ENCODE results near the gene ANAPC13.

The ANAPC13 gene

DNA sequence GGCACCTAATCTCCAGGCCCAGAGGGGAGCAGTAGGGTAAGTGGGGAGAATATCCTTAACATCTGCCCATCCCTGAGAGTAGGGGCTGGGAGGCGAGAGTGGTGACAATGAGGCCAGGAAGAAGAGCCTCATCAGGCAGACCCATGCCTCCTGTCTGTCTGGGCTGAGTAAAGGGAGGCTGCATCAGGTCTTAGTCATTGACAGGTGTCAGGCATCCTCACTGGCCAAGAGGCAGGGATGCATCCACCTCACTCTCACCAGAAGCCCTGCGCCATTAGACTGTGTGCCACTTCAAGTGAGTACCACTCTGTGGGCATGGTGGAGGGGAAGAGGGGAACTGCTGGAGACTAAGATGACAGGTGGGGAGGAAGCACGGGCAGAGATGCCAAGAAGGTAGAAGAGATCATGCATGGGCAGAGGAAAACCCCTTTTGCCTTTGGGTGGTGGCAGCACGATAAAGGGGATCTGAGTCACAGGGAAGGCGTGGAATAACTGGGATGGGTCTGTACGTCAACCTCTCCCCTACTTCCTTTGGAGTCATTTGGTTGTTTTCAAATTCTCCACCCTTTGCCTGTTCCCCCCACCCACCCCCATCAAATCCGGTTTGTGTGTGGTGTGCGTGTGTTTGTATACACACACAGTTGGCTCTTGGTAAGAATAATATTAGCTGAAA is 14.1 kb downstream of the ANAPC13 start:
- Histone ChIP-seq H3K27ac (ENCODE audit: low read length) (no peak overlapping the region), H3K9ac (ENCODE audit: low read length in 2 of 2) (no peak overlapping the region), H3K9me3 (ENCODE audit: control insufficient read depth in 2 of 2, low read length in 2 of 2) (no peaks in the 10 kb centered on the region), H3K27me3 (ENCODE audit: control insufficient read depth in 1 of 2, insufficient read depth in 2 of 2, low read length in 2 of 2) (no peaks in the 10 kb centered on the region), H3K4me3 (ENCODE audit: low read length in 2 of 2) (no peak overlapping the region), H3K4me1 (ENCODE audit: control insufficient read depth, insufficient read depth, low read length) (peaks cover 4% of the 10 kb centered on the region), H3K36me3 (ENCODE audit: control insufficient read depth in 2 of 2, insufficient read depth in 2 of 2, low read length in 2 of 2) (peaks cover 0 to 2% of the 10 kb centered on the region in 2 donors)

DNA sequence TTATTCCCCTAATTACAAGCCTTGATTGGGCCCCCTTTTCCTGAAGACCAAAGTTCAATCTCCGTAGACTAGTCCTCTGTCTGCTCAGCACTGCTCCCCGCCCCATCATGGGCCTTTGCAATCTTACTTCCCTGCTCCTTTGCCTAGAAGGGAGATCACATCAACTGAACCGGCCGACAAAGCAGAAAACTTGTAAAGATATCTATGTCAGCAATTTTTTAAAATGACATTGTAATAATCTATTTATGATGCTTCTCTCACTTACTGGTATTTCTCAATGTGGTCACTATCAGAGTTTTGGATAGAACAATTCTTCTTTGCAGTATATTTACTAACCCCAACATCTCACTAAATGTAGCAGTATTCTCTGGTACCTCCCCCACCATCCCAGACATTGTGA is 17.3 kb downstream of the ANAPC13 start:
- Histone ChIP-seq H3K27ac (ENCODE audit: low read length) (no peak overlapping the region), H3K27me3 (ENCODE audit: control insufficient read depth in 1 of 2, insufficient read depth in 2 of 2, low read length in 2 of 2) (no peaks in the 10 kb centered on the region), H3K4me3 (ENCODE audit: low read length in 2 of 2) (no peak overlapping the region), H3K9ac (ENCODE audit: low read length in 2 of 2) (no peak overlapping the region), H3K4me1 (ENCODE audit: control insufficient read depth, insufficient read depth, low read length) (peaks cover 20% of the 10 kb centered on the region), H3K9me3 (ENCODE audit: control insufficient read depth in 2 of 2, low read length in 2 of 2) (no peaks in the 10 kb centered on the region), H3K36me3 (ENCODE audit: control insufficient read depth in 2 of 2, insufficient read depth in 2 of 2, low read length in 2 of 2) (peaks cover 0 to 2% of the 10 kb centered on the region in 2 donors)

DNA sequence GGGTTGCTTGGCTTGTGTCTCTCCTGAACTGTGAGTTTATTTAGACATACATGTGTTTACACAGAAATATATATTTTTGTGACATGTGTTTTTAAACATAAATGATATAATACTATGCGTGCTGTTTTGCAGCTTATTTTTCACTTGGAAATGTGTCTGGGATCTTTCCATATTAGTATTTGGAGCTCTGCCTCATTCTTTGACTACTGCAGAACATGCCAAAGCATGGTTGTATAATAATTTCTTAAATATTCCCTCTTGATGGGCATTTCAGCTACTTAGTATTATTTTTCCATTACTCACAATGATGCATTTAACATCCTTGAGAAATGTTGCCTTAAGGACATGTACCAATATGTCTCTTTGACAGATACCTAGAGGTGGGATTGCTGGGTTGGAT is 19.5 kb downstream of the ANAPC13 start:
- Histone ChIP-seq H3K27ac (ENCODE audit: low read length) (no peak overlapping the region), H3K9me3 (ENCODE audit: control insufficient read depth in 2 of 2, low read length in 2 of 2) (no peaks in the 10 kb centered on the region), H3K36me3 (ENCODE audit: control insufficient read depth in 2 of 2, insufficient read depth in 2 of 2, low read length in 2 of 2) (no peaks in the 10 kb centered on the region), H3K4me1 (ENCODE audit: control insufficient read depth, insufficient read depth, low read length) (peaks cover 28% of the 10 kb centered on the region), H3K4me3 (ENCODE audit: low read length in 2 of 2) (no peak overlapping the region), H3K9ac (ENCODE audit: low read length in 2 of 2) (no peak overlapping the region), H3K27me3 (ENCODE audit: control insufficient read depth in 1 of 2, insufficient read depth in 2 of 2, low read length in 2 of 2) (no peaks in the 10 kb centered on the region)

DNA sequence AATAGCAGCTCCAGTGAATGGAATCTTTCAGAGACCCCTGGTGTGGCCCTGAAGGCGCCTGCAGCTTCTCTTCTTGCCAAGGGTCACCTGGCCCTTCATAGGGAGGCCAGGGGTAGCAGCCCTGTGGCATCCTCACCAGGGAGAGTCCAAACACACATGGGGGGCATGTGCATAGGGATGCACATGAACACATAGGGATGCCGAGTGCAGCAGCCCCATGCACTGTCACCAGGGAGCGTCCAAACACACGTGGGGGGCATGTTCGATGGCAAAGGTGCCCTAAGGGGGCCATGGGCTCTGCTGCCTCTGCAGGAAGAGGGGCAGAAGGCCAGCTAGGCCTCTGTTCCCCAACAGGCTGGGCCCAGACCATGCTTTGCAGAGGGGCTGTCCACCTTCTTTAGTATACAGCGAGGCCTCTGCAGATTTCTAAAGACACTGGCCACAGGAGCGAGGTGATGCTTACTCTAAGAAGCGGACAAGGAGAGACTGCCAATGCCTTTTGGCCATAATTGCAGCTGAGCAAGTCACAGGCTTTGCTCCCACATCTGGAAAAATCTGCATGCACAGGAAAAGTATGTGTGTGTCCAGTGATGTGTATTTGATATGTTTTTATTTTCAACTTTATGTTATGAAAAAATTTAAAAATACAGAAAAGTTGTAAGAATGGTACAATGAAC is 21.0 kb downstream of the ANAPC13 start:
- no peaks in the 10 kb centered on the region for H3K9me3 ChIP-seq (ENCODE audit: control insufficient read depth in 2 of 2, low read length in 2 of 2)
- H3K4me1 ChIP-seq (ENCODE audit: control insufficient read depth, insufficient read depth, low read length), result peaks cover 28% of the 10 kb centered on the region
- H3K36me3 ChIP-seq (ENCODE audit: control insufficient read depth in 2 of 2, insufficient read depth in 2 of 2, low read length in 2 of 2), result no peaks in the 10 kb centered on the region

DNA sequence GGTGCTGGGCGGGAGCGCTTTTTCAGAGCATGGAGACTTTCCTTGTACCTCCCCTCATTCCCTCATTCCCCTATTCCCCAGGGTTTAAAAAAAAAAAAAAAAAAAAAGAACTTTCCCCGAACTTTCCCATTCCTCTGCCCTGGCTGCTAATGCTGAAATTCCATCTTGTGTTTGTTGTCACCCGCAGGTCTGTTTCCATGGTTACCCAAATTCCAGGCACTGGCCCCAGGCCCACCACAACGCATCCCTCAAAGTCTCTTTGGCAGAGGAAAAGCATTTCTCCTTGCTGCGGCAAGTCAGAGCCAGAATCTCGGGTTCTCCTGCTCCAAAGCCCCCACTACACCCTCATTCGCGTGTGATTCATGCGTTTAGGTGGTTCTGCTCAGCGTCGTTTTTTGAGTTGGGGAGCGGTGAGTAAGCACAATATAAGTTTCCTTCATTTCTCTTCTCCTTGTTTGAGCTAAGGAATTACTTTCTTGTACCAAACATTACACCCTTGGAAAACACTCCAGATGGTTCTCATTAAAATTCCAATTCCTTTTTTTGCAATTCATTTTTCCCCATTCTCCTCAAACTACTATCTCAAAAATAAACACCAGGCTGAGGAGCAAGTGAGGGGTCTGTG is 21.6 kb downstream of the ANAPC13 start:
- H3K9me3 ChIP-seq (ENCODE audit: control insufficient read depth in 2 of 2, low read length in 2 of 2), result no peaks in the 10 kb centered on the region
- no peaks in the 10 kb centered on the region for H3K36me3 ChIP-seq (ENCODE audit: control insufficient read depth in 2 of 2, insufficient read depth in 2 of 2, low read length in 2 of 2)
- H3K27ac ChIP-seq (ENCODE audit: low read length), result peak overlapping the region; percentile 67
- peak overlapping the region in 1 of 2 donors; percentile 13 for H3K9ac ChIP-seq (ENCODE audit: low read length in 2 of 2)
- peak overlapping the region; percentile 22 to 46 for H3K4me3 ChIP-seq (ENCODE audit: low read length in 2 of 2)
- H3K27me3 ChIP-seq (ENCODE audit: control insufficient read depth in 1 of 2, insufficient read depth in 2 of 2, low read length in 2 of 2), result no peaks in the 10 kb centered on the region
- peaks cover 28% of the 10 kb centered on the region for H3K4me1 ChIP-seq (ENCODE audit: control insufficient read depth, insufficient read depth, low read length)

More for the DNA sequence above, 21.0 kb downstream of the ANAPC13 start:
- Histone ChIP-seq H3K27ac (ENCODE audit: low read length) (peak overlapping the region; percentile 67), H3K27me3 (ENCODE audit: control insufficient read depth in 1 of 2, insufficient read depth in 2 of 2, low read length in 2 of 2) (no peaks in the 10 kb centered on the region), H3K9ac (ENCODE audit: low read length in 2 of 2) (no peak overlapping the region), H3K4me3 (ENCODE audit: low read length in 2 of 2) (peak overlapping the region in 1 of 2 donors; percentile 46)

DNA sequence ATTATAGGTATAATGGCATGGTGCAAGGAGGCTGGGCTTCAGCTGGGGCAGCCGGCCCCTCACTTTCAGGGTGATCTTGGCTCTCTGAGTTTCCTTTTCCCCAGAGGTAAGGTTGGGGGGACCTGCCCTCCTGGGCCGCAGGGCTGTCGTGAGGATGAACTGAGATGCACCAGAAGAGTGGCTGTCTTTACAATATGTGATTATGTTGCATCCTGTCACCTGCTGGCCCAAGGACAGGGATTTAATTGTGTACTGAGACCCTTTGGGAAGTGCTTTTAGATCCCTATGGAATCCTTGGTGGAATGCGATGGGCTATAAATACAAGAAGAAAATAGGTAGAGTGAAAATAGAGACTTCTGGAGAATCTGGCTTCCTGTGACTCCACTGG is 22.1 kb downstream of the ANAPC13 start:
- peak overlapping the region in 1 of 2 donors; percentile 22 for H3K4me3 ChIP-seq (ENCODE audit: low read length in 2 of 2)
- peaks cover 28% of the 10 kb centered on the region for H3K4me1 ChIP-seq (ENCODE audit: control insufficient read depth, insufficient read depth, low read length)
- H3K27ac ChIP-seq (ENCODE audit: low read length), result peak overlapping the region; percentile 67
- no peaks in the 10 kb centered on the region for H3K9me3 ChIP-seq (ENCODE audit: control insufficient read depth in 2 of 2, low read length in 2 of 2)
- no peak overlapping the region for H3K9ac ChIP-seq (ENCODE audit: low read length in 2 of 2)
- H3K27me3 ChIP-seq (ENCODE audit: control insufficient read depth in 1 of 2, insufficient read depth in 2 of 2, low read length in 2 of 2), result no peaks in the 10 kb centered on the region
- H3K36me3 ChIP-seq (ENCODE audit: control insufficient read depth in 2 of 2, insufficient read depth in 2 of 2, low read length in 2 of 2), result no peaks in the 10 kb centered on the region

DNA sequence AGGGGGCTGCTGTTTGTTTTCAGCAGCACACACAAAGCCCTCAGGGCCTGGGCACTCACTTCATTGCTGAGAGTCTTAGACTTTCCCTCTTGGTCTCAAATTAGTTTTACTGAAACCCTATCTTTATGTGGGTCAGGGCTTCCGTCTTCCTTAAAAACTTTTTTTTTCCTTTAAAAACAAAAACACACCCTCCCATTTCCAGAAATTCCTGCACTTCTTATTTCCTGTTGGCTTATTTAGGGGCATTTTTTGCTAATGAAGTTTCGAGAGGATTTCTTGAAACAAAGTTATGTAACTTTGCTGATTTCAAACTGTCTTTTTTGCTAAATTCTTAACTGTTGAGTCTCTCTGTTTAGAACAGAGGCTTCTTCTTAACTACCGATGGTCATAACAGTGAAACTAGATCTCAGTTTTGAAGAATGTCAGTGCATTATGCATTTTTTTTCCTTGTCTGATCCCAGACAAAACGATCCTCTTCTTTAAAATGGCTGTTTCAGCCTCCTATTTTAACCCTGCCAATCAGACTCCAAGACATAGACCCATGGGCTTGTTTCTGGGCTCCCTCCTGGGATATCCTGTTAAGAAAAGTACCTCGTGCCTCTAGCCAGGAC is 23.3 kb downstream of the ANAPC13 start:
- Histone ChIP-seq H3K9ac (ENCODE audit: low read length in 2 of 2) (peak overlapping the region in 1 of 2 donors; percentile 55), H3K9me3 (ENCODE audit: control insufficient read depth in 2 of 2, low read length in 2 of 2) (no peaks in the 10 kb centered on the region), H3K4me1 (ENCODE audit: control insufficient read depth, insufficient read depth, low read length) (peaks cover 28% of the 10 kb centered on the region), H3K4me3 (ENCODE audit: low read length in 2 of 2) (no peak overlapping the region), H3K27ac (ENCODE audit: low read length) (peak overlapping the region; percentile 67), H3K36me3 (ENCODE audit: control insufficient read depth in 2 of 2, insufficient read depth in 2 of 2, low read length in 2 of 2) (no peaks in the 10 kb centered on the region), H3K27me3 (ENCODE audit: control insufficient read depth in 1 of 2, insufficient read depth in 2 of 2, low read length in 2 of 2) (no peaks in the 10 kb centered on the region)

DNA sequence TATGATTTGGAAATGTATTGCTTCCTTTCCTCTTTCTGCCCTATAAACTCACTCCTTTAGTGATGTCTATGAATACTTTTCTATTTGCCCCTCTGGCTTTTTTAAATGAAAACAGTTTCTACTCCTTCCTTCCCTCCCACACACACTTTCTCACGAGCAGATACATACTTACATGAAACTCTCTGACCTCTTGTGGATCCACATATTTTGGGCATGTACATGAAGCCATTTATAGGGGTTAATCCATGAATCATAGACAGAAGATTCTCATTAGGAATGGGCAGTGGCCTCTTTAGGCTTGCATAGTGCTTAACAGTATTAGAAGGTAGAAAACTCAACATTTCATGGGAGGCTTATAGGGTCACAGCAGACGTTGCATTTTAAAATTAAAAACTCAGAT is 24.8 kb downstream of the ANAPC13 start:
- no peaks in the 10 kb centered on the region for H3K36me3 ChIP-seq (ENCODE audit: control insufficient read depth in 2 of 2, insufficient read depth in 2 of 2, low read length in 2 of 2)
- H3K4me1 ChIP-seq (ENCODE audit: control insufficient read depth, insufficient read depth, low read length), result peaks cover 23% of the 10 kb centered on the region
- no peak overlapping the region for H3K27ac ChIP-seq (ENCODE audit: low read length)
- H3K9ac ChIP-seq (ENCODE audit: low read length in 2 of 2), result no peak overlapping the region
- no peaks in the 10 kb centered on the region for H3K9me3 ChIP-seq (ENCODE audit: control insufficient read depth in 2 of 2, low read length in 2 of 2)
- no peaks in the 10 kb centered on the region for H3K27me3 ChIP-seq (ENCODE audit: control insufficient read depth in 1 of 2, insufficient read depth in 2 of 2, low read length in 2 of 2)
- no peak overlapping the region for H3K4me3 ChIP-seq (ENCODE audit: low read length in 2 of 2)

DNA sequence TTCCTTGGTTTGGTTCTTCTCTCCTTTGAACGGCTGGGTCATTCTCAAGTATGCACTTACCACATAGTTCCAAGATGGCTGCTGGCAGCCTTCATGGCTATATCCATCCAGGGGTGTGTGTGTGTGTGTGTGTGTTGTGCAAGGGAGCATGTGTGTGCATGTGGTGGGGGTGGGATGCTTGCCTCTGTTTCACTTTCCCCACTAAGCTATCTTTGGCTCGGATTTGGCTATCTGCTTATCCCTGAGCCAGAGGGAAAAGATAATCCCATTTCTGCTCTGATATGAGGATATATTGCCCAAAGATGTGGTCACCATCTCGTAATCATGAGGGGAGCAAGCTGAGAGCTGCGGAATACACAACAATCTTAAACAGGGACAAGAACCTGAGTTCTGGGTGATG is 26.2 kb downstream of the ANAPC13 start:
- Histone ChIP-seq H3K27me3 (ENCODE audit: control insufficient read depth in 1 of 2, insufficient read depth in 2 of 2, low read length in 2 of 2) (peaks cover 0 to 2% of the 10 kb centered on the region in 2 donors), H3K9ac (ENCODE audit: low read length in 2 of 2) (no peak overlapping the region), H3K36me3 (ENCODE audit: control insufficient read depth in 2 of 2, insufficient read depth in 2 of 2, low read length in 2 of 2) (no peaks in the 10 kb centered on the region), H3K9me3 (ENCODE audit: control insufficient read depth in 2 of 2, low read length in 2 of 2) (no peaks in the 10 kb centered on the region), H3K27ac (ENCODE audit: low read length) (no peak overlapping the region), H3K4me3 (ENCODE audit: low read length in 2 of 2) (no peak overlapping the region), H3K4me1 (ENCODE audit: control insufficient read depth, insufficient read depth, low read length) (peaks cover 18% of the 10 kb centered on the region)

DNA sequence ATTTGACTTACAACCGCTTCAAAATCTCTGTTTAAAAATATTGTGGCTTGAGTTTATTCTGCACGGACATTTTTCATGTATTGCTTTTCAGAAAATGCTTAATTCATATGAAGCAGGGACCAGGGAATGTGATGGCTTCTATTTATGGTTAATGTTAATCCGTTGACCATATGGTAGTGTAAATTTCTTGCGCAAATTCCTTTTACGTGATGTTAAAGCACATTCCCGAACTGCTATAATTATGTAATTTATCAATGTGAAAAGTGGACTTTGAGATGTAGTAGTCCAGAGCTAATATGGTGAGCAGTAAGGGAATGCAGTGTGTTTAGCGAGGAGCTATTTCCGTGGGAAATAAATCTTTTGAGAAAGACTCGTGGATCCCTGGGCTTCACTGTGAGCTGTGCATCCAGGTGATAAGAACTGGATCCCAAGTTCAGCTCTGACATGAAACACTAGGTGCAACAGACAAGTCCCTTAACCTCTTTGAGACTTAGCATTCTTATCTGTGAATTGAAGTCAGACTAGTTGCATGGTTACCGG is 27.3 kb downstream of the ANAPC13 start:
- peaks cover 8% of the 10 kb centered on the region for H3K4me1 ChIP-seq (ENCODE audit: control insufficient read depth, insufficient read depth, low read length)
- peaks cover 0 to 2% of the 10 kb centered on the region in 2 donors for H3K27me3 ChIP-seq (ENCODE audit: control insufficient read depth in 1 of 2, insufficient read depth in 2 of 2, low read length in 2 of 2)
- no peaks in the 10 kb centered on the region for H3K36me3 ChIP-seq (ENCODE audit: control insufficient read depth in 2 of 2, insufficient read depth in 2 of 2, low read length in 2 of 2)
- H3K4me3 ChIP-seq (ENCODE audit: low read length in 2 of 2), result no peak overlapping the region
- no peaks in the 10 kb centered on the region for H3K9me3 ChIP-seq (ENCODE audit: control insufficient read depth in 2 of 2, low read length in 2 of 2)
- H3K27ac ChIP-seq (ENCODE audit: low read length), result no peak overlapping the region
- H3K9ac ChIP-seq (ENCODE audit: low read length in 2 of 2), result no peak overlapping the region

Measured in stomach smooth muscle (tissue), 2 donors.